ENCODE measurements around the gene BCORL1.

DNA sequence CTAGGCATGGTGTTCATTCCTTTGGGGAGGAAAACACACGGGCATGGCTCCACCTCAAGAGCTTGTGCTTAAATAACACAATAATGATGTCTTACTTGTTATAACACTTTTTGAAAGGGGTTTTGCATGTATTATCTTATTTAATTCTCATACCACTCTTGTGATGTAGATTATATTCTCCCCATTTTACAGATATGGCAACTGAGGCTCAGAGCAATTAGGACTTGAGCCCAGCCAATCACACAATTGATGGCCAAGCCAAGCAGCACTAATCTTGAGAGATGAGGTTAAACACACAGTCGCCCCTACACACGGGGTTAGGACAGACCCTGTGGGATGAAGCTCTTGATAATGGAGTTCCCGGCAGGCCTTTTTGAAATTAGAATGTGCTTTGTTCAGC is 45.1 kb downstream of the BCORL1 start:
- TF ChIP-seq POLR2A (IDR thresholded peaks at IDR 0.05) (no peak), CTCF (IDR thresholded peaks at IDR 0.05) (no peak), POLR2AphosphoS5 (IDR thresholded peaks at IDR 0.05) (no peak)

Data from upper lobe of left lung (tissue), 4 donors.